OCI-LY7 (cell line): ENCODE measurements around the gene COX7A2.

ENCODE experiments used
- CTCF ChIP-seq: fragments of 200-600 bp; sonication (generic); conservative IDR thresholded peaks from 2 replicates; pipeline ENCODE4 v1.5.1; 2014; ENCODE audit warnings: mild to moderate bottlenecking, antibody characterized with exemption, low read length, moderate library complexity, mixed read lengths
- EZH2phosphoT487 ChIP-seq: fragments of 200-600 bp; sonication (generic); IDR thresholded peaks from 2 replicates; pipeline ENCODE4 v1.6.1; 2018; ENCODE audit warnings: low read depth, borderline replicate concordance, mild to moderate bottlenecking, mixed run types, antibody characterized with exemption, low read length, moderate library complexity, mixed read lengths

- no peak for TF ChIP-seq EZH2phosphoT487
- TF ChIP-seq CTCF, result no peak
Observed at GRCh38 chr6:75261299-75261698, 17.7 kb upstream of the COX7A2 start.
